Smooth muscle cell (in vitro differentiated cells): Measurements from ENCODE around the gene LEPROT. TPM values are rescaled to one million over a fixed set of nuclear protein-coding genes. Genes with fewer than 3 reads are reported as not detected.
"Not testable (repeated sequence)": the region's sequence is repeated elsewhere in the genome, so short reads cannot be mapped to it uniquely, and the experiment has no call there.

Experiments
- DNase-seq: peaks from one replicate; lab custom pipeline; 2025; ENCODE audit not compliant: unreplicated experiment; lab: John Stamatoyannopoulos, UW
- H2AFZ ChIP-seq: fragments of 200-600 bp; sonication (generic); 2 replicates; pipeline ENCODE4 v1.6.0; 2016; ENCODE audit warnings: antibody characterized with exemption, low read depth, mild to moderate bottlenecking
- H3F3A ChIP-seq: fragments of 200-600 bp; sonication (generic); 2 replicates; pipeline ENCODE4 v1.6.0; 2017; ENCODE audit warnings: antibody characterized with exemption, low read depth
- H3K27ac ChIP-seq: fragments of 200-600 bp; sonication (generic); 2 replicates; pipeline ENCODE4 v1.5.1; 2016; ENCODE audit warnings: low read depth, mild to moderate bottlenecking
- H3K27me3 ChIP-seq: fragments of 200-600 bp; sonication (generic); 2 replicates; pipeline ENCODE4 v1.6.1; 2016; ENCODE audit warnings: low read depth, mild to moderate bottlenecking
- H3K36me3 ChIP-seq: fragments of 200-600 bp; sonication (generic); 2 replicates; pipeline ENCODE4 v1.5.1; 2016; ENCODE audit warnings: low read depth
- H3K4me1 ChIP-seq: fragments of 200-600 bp; sonication (generic); 2 replicates; pipeline ENCODE4 v1.5.1; 2016; ENCODE audit warnings: low read depth
- H3K4me2 ChIP-seq: fragments of 200-600 bp; sonication (generic); 2 replicates; pipeline ENCODE4 v1.6.0; 2016; ENCODE audit warnings: mild to moderate bottlenecking
- H3K4me3 ChIP-seq: fragments of 200-600 bp; sonication (generic); 2 replicates; pipeline ENCODE4 v1.5.1; 2016; ENCODE audit warnings: mild to moderate bottlenecking
- H3K79me2 ChIP-seq: fragments of 200-600 bp; sonication (generic); 2 replicates; pipeline ENCODE4 v1.6.0; 2016; ENCODE audit warnings: low read depth, mild to moderate bottlenecking
- H3K9ac ChIP-seq: fragments of 200-600 bp; sonication (generic); 2 replicates; pipeline ENCODE4 v1.6.0; 2016; ENCODE audit warnings: low read depth
- H3K9me3 ChIP-seq: fragments of 200-600 bp; sonication (generic); replicated peaks from 2 replicates; pipeline ENCODE4 v1.5.1; 2016; ENCODE audit warnings: low read depth
- H4K20me1 ChIP-seq: fragments of 200-600 bp; sonication (generic); 2 replicates; pipeline ENCODE4 v1.6.0; 2016; ENCODE audit warnings: low read depth
- WGBS: methylation state at CpG from one replicate; pipeline ENCODE4 v1.1.7; 2016; ENCODE audit warnings: low lambda C conversion rate; 5-methylcytosine and 5-hydroxymethylcytosine counted together
- polyA plus RNA-seq: library from polyadenylated mRNA; unstranded; fragments of >200 nt; fragmentation: Nextera tagmentation; extraction: Ambion mirVana; gene quantifications from 2 replicates; pipeline ENCODE4 v1.2.1, GENCODE V29; 2016
- total RNA-seq: library from RNA; depleted of rRNA; stranded (reverse); fragments of >200 nt; gene quantifications from 2 replicates; pipeline ENCODE4 v1.2.3, GENCODE V29; 2014
- TF ChIP-seq, protein P1 (sequence below): fragments of 200-600 bp; sonication (generic); IDR thresholded peaks from 2 replicates; pipeline ENCODE4 v1.5.1; 2017; ENCODE audit warnings: borderline replicate concordance, mild to moderate bottlenecking, antibody characterized with exemption; ENCODE audit not compliant: insufficient read depth, poor library complexity, severe bottlenecking

Gene LEPROT
- total and polyA plus RNA-seq, 2 experiments from 2014 or later: 61.0 to 76.4 TPM

DNA sequence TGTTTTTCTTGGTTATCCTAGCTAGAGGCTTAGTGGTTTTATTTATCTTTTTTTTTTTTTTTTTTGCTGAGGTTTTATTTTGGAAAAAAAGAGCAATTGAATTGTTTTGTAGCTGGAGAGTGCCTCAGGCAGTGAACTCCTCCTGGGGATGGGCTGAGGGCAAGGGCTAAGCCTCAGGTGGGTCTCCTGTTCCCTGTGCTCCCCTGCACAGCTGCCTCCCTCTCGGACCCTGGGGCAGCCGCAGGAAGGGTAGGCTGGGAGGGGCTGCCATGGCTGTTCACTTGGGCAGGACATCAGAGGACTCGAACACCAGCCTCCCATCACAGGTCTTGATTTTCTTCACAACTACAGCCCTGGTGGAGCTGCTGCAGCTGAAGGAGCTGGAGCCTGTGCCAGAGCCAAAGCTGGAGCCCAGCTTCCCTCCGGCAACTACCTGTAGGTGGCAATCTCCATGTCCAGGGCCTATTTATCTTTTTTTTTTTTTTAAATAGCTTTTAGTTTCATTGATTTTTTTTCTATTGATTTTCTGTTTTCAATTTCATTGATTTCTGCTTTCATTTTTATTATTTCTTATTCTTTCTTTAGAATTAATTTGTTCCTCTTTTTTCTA lies 28.9 kb downstream of the LEPROT start:
- TF ChIP-seq, protein P1, sequence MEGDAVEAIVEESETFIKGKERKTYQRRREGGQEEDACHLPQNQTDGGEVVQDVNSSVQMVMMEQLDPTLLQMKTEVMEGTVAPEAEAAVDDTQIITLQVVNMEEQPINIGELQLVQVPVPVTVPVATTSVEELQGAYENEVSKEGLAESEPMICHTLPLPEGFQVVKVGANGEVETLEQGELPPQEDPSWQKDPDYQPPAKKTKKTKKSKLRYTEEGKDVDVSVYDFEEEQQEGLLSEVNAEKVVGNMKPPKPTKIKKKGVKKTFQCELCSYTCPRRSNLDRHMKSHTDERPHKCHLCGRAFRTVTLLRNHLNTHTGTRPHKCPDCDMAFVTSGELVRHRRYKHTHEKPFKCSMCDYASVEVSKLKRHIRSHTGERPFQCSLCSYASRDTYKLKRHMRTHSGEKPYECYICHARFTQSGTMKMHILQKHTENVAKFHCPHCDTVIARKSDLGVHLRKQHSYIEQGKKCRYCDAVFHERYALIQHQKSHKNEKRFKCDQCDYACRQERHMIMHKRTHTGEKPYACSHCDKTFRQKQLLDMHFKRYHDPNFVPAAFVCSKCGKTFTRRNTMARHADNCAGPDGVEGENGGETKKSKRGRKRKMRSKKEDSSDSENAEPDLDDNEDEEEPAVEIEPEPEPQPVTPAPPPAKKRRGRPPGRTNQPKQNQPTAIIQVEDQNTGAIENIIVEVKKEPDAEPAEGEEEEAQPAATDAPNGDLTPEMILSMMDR: no peak
- Histone ChIP-seq H3K4me3 (no peak overlapping the region), H3K9me3 (no peaks in the 10 kb centered on the region)

DNA sequence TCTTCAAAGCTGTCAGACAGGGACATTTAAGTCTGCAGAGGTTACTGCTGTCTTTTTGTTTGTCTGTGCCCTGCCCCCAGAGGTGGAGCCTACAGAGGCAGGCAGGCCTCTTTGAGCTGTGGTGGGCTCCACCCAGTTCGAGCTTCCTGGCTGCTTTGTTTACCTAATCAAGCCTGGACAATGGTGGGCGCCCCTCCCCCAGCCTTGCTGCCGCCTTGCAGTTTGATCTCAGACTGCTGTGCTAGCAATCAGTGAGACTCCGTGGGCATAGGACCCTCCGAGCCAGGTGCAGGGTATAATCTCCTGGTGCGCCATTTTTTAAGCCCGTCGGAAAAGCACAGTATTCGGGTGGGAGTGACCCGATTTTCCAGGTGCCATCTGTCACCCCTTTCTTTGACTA lies 35.2 kb downstream of the LEPROT start:
- H3K27me3 ChIP-seq, H3K36me3 ChIP-seq, H3K27ac ChIP-seq, DNase-seq, H3K9ac ChIP-seq, H3F3A ChIP-seq, H4K20me1 ChIP-seq, H3K4me2 ChIP-seq, H3K4me1 ChIP-seq, H3K79me2 ChIP-seq, H3K9me3 ChIP-seq, H2AFZ ChIP-seq, H3K4me3 ChIP-seq: not testable (repeated sequence)
- 75% methylated on average over 9 of the region's 10 CpGs for WGBS

More for the DNA sequence above, 28.9 kb downstream of the LEPROT start:
- Histone ChIP-seq H4K20me1 (no peaks in the 10 kb centered on the region), H3K4me1 (no peaks in the 10 kb centered on the region), H3K36me3 (no peaks in the 10 kb centered on the region), H3K79me2 (no peaks in the 10 kb centered on the region), H2AFZ (no peak overlapping the region), H3F3A (no peaks in the 10 kb centered on the region), H3K27me3 (no peaks in the 10 kb centered on the region), H3K4me2 (no peak overlapping the region), H3K27ac (no peak overlapping the region), H3K9ac (no peak overlapping the region)
- 89% methylated on average over 4 of the region's 4 CpGs for WGBS
- no peak for DNase-seq

DNA sequence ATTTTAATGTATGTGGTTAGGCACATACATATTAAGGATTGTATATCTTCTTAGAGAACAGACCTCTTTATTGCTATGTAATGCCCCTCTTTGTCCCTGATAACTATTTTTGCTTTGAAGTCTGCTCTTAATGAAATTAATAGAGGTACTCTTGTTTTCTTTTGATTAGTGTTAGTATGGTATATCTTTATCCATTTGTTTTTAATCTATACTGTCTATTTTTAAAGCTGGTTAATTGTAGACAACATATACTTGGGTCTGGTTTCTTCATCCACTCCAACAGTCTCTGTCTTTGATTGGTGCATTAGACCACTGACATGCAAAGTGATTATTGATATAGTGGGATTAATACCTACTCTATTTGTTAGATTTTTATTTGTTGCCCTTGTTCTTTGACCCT lies 36.0 kb downstream of the LEPROT start:
- Histone ChIP-seq H3F3A (no peaks in the 10 kb centered on the region), H3K27ac (no peak overlapping the region), H3K9ac (no peak overlapping the region), H3K4me3 (no peak overlapping the region), H4K20me1 (peaks cover 4% of the 10 kb centered on the region), H3K36me3 (no peaks in the 10 kb centered on the region), H3K4me1 (no peaks in the 10 kb centered on the region), H3K4me2 (no peak overlapping the region), H3K79me2 (no peaks in the 10 kb centered on the region), H3K27me3 (no peaks in the 10 kb centered on the region), H3K9me3 (no peaks in the 10 kb centered on the region), H2AFZ (no peak overlapping the region)
- TF ChIP-seq, protein P1: no peak
- no peak for DNase-seq

DNA sequence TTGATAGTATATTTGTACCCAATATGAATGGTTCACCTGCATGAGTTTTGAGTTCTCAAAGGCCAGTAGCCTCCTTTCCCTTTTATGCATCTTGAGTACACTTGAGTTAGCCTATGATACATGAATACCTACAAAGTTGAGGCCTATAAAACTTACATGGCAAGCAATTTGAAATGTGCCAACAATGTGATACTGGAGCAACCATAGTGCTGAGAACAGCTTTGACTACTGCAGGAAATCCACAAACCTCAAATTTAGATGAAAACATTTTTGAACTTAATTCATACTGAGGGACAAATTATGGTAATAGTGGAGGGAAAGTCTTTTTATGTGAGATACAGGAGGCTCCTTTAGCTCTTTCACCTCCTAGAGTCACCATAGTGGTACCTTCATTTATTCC lies 37.4 kb downstream of the LEPROT start:
- Histone ChIP-seq H3K9ac (no peak overlapping the region), H3K36me3 (no peaks in the 10 kb centered on the region), H3K79me2 (no peaks in the 10 kb centered on the region), H2AFZ (no peak overlapping the region), H3K4me1 (no peaks in the 10 kb centered on the region), H3K27ac (no peak overlapping the region), H3K27me3 (no peaks in the 10 kb centered on the region), H3K4me2 (no peak overlapping the region), H4K20me1 (peaks cover 4% of the 10 kb centered on the region), H3K9me3 (no peaks in the 10 kb centered on the region), H3K4me3 (no peak overlapping the region), H3F3A (no peaks in the 10 kb centered on the region)
- TF ChIP-seq, protein P1: no peak
- DNase-seq: no peak
